Parathyroid adenoma (tissue), 2 donors: Measurements from ENCODE around the gene TSPAN14.

ENCODE experiments used
- H2AFZ ChIP-seq: fragments of 300-600 bp; sonication (generic); one replicate; pipeline ENCODE4 v1.7.0; 2017; ENCODE audit warnings: antibody characterized with exemption, mild to moderate bottlenecking
- H3K27ac ChIP-seq: fragments of 300-600 bp; sonication (generic); one replicate; pipeline ENCODE4 v1.7.0; 2017
- H3K27me3 ChIP-seq: fragments of 300-600 bp; sonication (generic); one replicate; pipeline ENCODE4 v1.7.0; 2017; ENCODE audit warnings: low read length; ENCODE audit not compliant: control insufficient read depth, insufficient read depth
- H3K36me3 ChIP-seq: fragments of 300-600 bp; sonication (generic); one replicate; pipeline ENCODE4 v1.7.0; 2017; ENCODE audit warnings: low read length; ENCODE audit not compliant: control insufficient read depth, insufficient read depth
- H3K4me1 ChIP-seq: fragments of 300-600 bp; sonication (generic); one replicate; pipeline ENCODE4 v1.7.0; 2017; ENCODE audit warnings: control low read depth
- H3K4me2 ChIP-seq: fragments of 300-600 bp; sonication (generic); one replicate; pipeline ENCODE4 v1.7.0; 2017; ENCODE audit warnings: low read length
- H3K4me3 ChIP-seq: fragments of 300-600 bp; sonication (generic); one replicate; pipeline ENCODE4 v1.7.0; 2017; ENCODE audit warnings: low read depth, low read length
- H3K79me2 ChIP-seq: fragments of 300-600 bp; sonication (generic); one replicate; pipeline ENCODE4 v1.7.0; 2017; ENCODE audit warnings: control low read depth
- H3K9ac ChIP-seq: fragments of 300-600 bp; sonication (generic); one replicate; pipeline ENCODE4 v1.7.0; 2017; ENCODE audit warnings: mild to moderate bottlenecking
- H3K9me3 ChIP-seq: fragments of 300-600 bp; sonication (generic); one replicate; pipeline ENCODE4 v1.7.0; 2017; ENCODE audit warnings: low read length; ENCODE audit not compliant: control insufficient read depth
- TF ChIP-seq, protein P1 (sequence below): fragments of 300-600 bp; sonication (generic); IDR thresholded peaks from one replicate; pipeline ENCODE4 v1.7.0; 2017; ENCODE audit warnings: antibody characterized with exemption, mild to moderate bottlenecking
- donor health status: primary hyperparathyroidism.

TSPAN14 gene

GRCh38 chr10:80462299-80462980 is 8.3 kb downstream of the TSPAN14 start:
- Histone ChIP-seq H3K4me2 (peak overlapping the region; percentile 0), H3K36me3 (no peaks in the 10 kb centered on the region), H3K4me1 (peaks cover 97% of the 10 kb centered on the region), H3K9ac (no peak overlapping the region), H3K79me2 (peaks cover 66% of the 10 kb centered on the region), H3K27me3 (no peaks in the 10 kb centered on the region), H3K27ac (peak overlapping the region; percentile 92), H3K9me3 (no peaks in the 10 kb centered on the region), H3K4me3 (no peak overlapping the region), H2AFZ (no peak overlapping the region)
- TF ChIP-seq, protein P1, sequence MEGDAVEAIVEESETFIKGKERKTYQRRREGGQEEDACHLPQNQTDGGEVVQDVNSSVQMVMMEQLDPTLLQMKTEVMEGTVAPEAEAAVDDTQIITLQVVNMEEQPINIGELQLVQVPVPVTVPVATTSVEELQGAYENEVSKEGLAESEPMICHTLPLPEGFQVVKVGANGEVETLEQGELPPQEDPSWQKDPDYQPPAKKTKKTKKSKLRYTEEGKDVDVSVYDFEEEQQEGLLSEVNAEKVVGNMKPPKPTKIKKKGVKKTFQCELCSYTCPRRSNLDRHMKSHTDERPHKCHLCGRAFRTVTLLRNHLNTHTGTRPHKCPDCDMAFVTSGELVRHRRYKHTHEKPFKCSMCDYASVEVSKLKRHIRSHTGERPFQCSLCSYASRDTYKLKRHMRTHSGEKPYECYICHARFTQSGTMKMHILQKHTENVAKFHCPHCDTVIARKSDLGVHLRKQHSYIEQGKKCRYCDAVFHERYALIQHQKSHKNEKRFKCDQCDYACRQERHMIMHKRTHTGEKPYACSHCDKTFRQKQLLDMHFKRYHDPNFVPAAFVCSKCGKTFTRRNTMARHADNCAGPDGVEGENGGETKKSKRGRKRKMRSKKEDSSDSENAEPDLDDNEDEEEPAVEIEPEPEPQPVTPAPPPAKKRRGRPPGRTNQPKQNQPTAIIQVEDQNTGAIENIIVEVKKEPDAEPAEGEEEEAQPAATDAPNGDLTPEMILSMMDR, result no peak

GRCh38 chr10:80462981-80463741 is 9.1 kb downstream of the TSPAN14 start:
- Histone ChIP-seq H3K4me3 (no peak overlapping the region), H3K9ac (no peak overlapping the region), H3K27me3 (no peaks in the 10 kb centered on the region), H3K36me3 (no peaks in the 10 kb centered on the region), H3K4me1 (peaks cover 93% of the 10 kb centered on the region), H3K79me2 (peaks cover 67% of the 10 kb centered on the region), H3K27ac (peak overlapping the region; percentile 92), H3K9me3 (no peaks in the 10 kb centered on the region), H3K4me2 (peak overlapping the region; percentile 23), H2AFZ (no peak overlapping the region)
- TF ChIP-seq, protein P1, result no peak

- Histone ChIP-seq H3K9me3 (no peaks in the 10 kb centered on the region), H3K79me2 (peaks cover 64% of the 10 kb centered on the region), H3K4me3 (no peak overlapping the region), H3K27ac (peak overlapping the region; percentile 92), H3K4me1 (peaks cover 86% of the 10 kb centered on the region), H3K36me3 (no peaks in the 10 kb centered on the region), H3K4me2 (peak overlapping the region; percentile 23), H2AFZ (no peak overlapping the region), H3K9ac (no peak overlapping the region), H3K27me3 (no peaks in the 10 kb centered on the region)
- TF ChIP-seq, protein P1, result no peak
These were observed 9.8 kb downstream of the TSPAN14 start for GRCh38 chr10:80463868-80464267.

- H3K4me1 ChIP-seq, result peaks cover 77% of the 10 kb centered on the region
- H3K4me3 ChIP-seq, result no peak overlapping the region
- H3K36me3 ChIP-seq, result no peaks in the 10 kb centered on the region
- H3K27me3 ChIP-seq, result no peaks in the 10 kb centered on the region
- peak overlapping the region; percentile 43 for H3K4me2 ChIP-seq
- TF ChIP-seq, protein P1, result no peak
- peak overlapping the region; percentile 92 for H3K27ac ChIP-seq
- no peaks in the 10 kb centered on the region for H3K9me3 ChIP-seq
- peak overlapping the region; percentile 56 for H2AFZ ChIP-seq
- H3K79me2 ChIP-seq, result peaks cover 60% of the 10 kb centered on the region
- H3K9ac ChIP-seq, result no peak overlapping the region
These were observed 10.7 kb downstream of the TSPAN14 start for GRCh38 chr10:80464557-80465450.
